ENCODE measurements around the gene ZNF841.
A peak's percentile ranks its signal among the peaks of the same experiment; 100 is the strongest.

Gene ZNF841

GRCh38 chr19:52138278-52138982, 42.9 kb upstream of the ZNF841 start:
- Histone ChIP-seq H3K4me3 (ENCODE audit: low read length, poor library complexity, severe bottlenecking) (peak overlapping the region; percentile 99), H3K27me3 (ENCODE audit: insufficient read depth, low read length, poor library complexity, severe bottlenecking) (no peaks in the 10 kb centered on the region), H3K4me1 (ENCODE audit: insufficient read depth, low read length, poor library complexity, severe bottlenecking) (peaks cover 16% of the 10 kb centered on the region), H3K9me2 (replicated peaks; ENCODE audit: low read depth, low read length) (no peaks in the 10 kb centered on the region), H3K9me3 (ENCODE audit: insufficient read depth, low read depth, low read length) (no peaks in the 10 kb centered on the region), H3K79me2 (ENCODE audit: insufficient read depth, low read length) (peaks cover 55% of the 10 kb centered on the region), H3K9ac (ENCODE audit: low read depth, low read length, poor library complexity, severe bottlenecking) (peak overlapping the region; percentile 96), H3K36me3 (ENCODE audit: insufficient read depth, low read length) (no peaks in the 10 kb centered on the region), H4K20me1 (ENCODE audit: insufficient read depth, low read length, poor library complexity, severe bottlenecking) (no peaks in the 10 kb centered on the region), H3K4me2 (ENCODE audit: low read depth, low read length, poor library complexity, severe bottlenecking) (peak overlapping the region; percentile 87), H3F3A (ENCODE audit: low read depth) (no peaks in the 10 kb centered on the region), H2AFZ (ENCODE audit: low read length) (peak overlapping the region; percentile 89)
- TF ChIP-seq EZH2phosphoT487 (IDR thresholded peaks at IDR 0.05; ENCODE audit: borderline replicate concordance): no peak

- Histone ChIP-seq H3K9me2 (replicated peaks; ENCODE audit: low read depth, low read length) (no peaks in the 10 kb centered on the region), H3F3A (ENCODE audit: low read depth) (no peaks in the 10 kb centered on the region), H3K4me1 (ENCODE audit: insufficient read depth, low read length, poor library complexity, severe bottlenecking) (no peaks in the 10 kb centered on the region), H3K36me3 (ENCODE audit: insufficient read depth, low read length) (peaks cover 97% of the 10 kb centered on the region), H3K4me2 (ENCODE audit: low read depth, low read length, poor library complexity, severe bottlenecking) (no peak overlapping the region), H2AFZ (ENCODE audit: low read length) (no peak overlapping the region), H3K4me3 (ENCODE audit: low read length, poor library complexity, severe bottlenecking) (no peak overlapping the region), H4K20me1 (ENCODE audit: insufficient read depth, low read length, poor library complexity, severe bottlenecking) (no peaks in the 10 kb centered on the region), H3K9ac (ENCODE audit: low read depth, low read length, poor library complexity, severe bottlenecking) (no peak overlapping the region), H3K79me2 (ENCODE audit: insufficient read depth, low read length) (no peaks in the 10 kb centered on the region), H3K9me3 (ENCODE audit: insufficient read depth, low read depth, low read length) (peaks cover 59% of the 10 kb centered on the region), H3K27me3 (ENCODE audit: insufficient read depth, low read length, poor library complexity, severe bottlenecking) (no peaks in the 10 kb centered on the region)
- no peak for TF ChIP-seq EZH2phosphoT487 (IDR thresholded peaks at IDR 0.05; ENCODE audit: borderline replicate concordance)
- no peak for TF ChIP-seq CTCF (conservative IDR thresholded peaks at IDR 0.05; ENCODE audit: low read length)
Measured at GRCh38 chr19:52120286-52120685, 24.7 kb upstream of the ZNF841 start.

- Histone ChIP-seq H3K9me2 (replicated peaks; ENCODE audit: low read depth, low read length) (no peaks in the 10 kb centered on the region), H2AFZ (ENCODE audit: low read length) (no peak overlapping the region), H3K4me2 (ENCODE audit: low read depth, low read length, poor library complexity, severe bottlenecking) (no peak overlapping the region), H3F3A (ENCODE audit: low read depth) (no peaks in the 10 kb centered on the region), H4K20me1 (ENCODE audit: insufficient read depth, low read length, poor library complexity, severe bottlenecking) (no peaks in the 10 kb centered on the region), H3K9ac (ENCODE audit: low read depth, low read length, poor library complexity, severe bottlenecking) (no peak overlapping the region), H3K9me3 (ENCODE audit: insufficient read depth, low read depth, low read length) (peaks cover 84% of the 10 kb centered on the region), H3K36me3 (ENCODE audit: insufficient read depth, low read length) (peaks cover 70% of the 10 kb centered on the region), H3K79me2 (ENCODE audit: insufficient read depth, low read length) (no peaks in the 10 kb centered on the region), H3K4me1 (ENCODE audit: insufficient read depth, low read length, poor library complexity, severe bottlenecking) (no peaks in the 10 kb centered on the region), H3K27me3 (ENCODE audit: insufficient read depth, low read length, poor library complexity, severe bottlenecking) (no peaks in the 10 kb centered on the region), H3K4me3 (ENCODE audit: low read length, poor library complexity, severe bottlenecking) (no peak overlapping the region)
- TF ChIP-seq EZH2phosphoT487 (IDR thresholded peaks at IDR 0.05; ENCODE audit: borderline replicate concordance) (no peak), CTCF (conservative IDR thresholded peaks at IDR 0.05; ENCODE audit: low read length) (no peak)
Measured at GRCh38 chr19:52115526-52116053, 20.0 kb upstream of the ZNF841 start.
